Smooth muscle cell of the pulmonary artery (primary cell): ENCODE data around the gene MEF2C. TPM values are rescaled to one million over a fixed set of nuclear protein-coding genes. Genes with fewer than 3 reads are reported as not detected.

Experiments
- total RNA-seq: library from RNA; depleted of rRNA; stranded (reverse); fragments of >200 nt; gene quantifications from 2 replicates; pipeline ENCODE4 v1.2.3, GENCODE V29; 2014

Gene MEF2C
- 19.5 and 36.2 TPM in 2 replicates for total RNA-seq

DNA sequence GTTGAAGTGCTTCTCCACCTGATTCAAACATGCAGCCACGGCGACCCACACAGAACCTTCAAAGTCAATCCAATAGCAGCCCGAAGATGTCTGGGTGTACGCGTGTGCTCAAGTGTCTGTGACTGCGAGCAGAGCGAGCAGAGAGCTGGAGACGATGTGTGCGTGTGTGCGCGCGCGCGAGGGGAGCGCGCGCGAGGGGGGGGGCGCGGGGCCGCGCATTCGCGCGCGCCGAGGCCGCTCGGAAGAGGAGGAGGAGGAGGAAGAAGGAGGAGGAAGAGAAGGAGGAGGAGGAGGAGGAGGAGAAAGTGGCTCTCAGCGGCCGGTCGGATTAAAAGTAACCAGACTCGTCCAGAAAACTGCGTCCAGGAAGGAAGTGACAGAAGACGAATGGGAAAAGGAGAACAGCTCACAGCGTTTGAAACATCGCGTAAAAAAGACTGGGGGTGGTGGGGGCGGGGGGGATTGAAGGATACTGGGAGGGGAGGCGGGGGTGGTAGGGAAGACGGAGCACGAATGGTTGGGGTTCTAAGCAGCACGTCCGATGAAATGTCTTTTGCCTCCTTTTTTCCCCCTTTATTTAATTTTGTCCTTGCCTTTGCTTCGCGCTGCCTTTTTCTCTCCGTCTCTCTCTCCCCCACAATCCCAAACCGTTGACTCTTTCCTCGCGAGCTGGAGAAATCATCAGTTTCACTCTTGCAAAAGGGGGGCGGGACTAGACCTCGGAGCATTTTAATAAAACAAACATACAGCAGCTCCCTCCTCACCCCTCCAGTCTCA is at the start of gene MEF2C:
MEF2C (minus strand) TSS at position 126 of the 777 bp plus-strand sequence. CDS start 59,396 bp downstream, outside the sequence.

